GM18502 (cell line): ENCODE measurements around the gene DAPK1.

ENCODE experiments used
- ATAC-seq: cut with Tn5 transposase; IDR thresholded peaks from one replicate; pipeline ENCODE4 v1.9.1; 2021; ENCODE audit warnings: mild to moderate bottlenecking; ENCODE audit not compliant: unreplicated experiment, poor library complexity

The DAPK1 gene

GRCh38 chr9:87658511-87658910 is 160.8 kb downstream of the DAPK1 start:
- ATAC-seq: no peak

- ATAC-seq: no peak
Measured at GRCh38 chr9:87659534-87660419, 162.1 kb downstream of the DAPK1 start.

- ATAC-seq: no peak
Measured at GRCh38 chr9:87661241-87661640, 163.6 kb downstream of the DAPK1 start.

DNA sequence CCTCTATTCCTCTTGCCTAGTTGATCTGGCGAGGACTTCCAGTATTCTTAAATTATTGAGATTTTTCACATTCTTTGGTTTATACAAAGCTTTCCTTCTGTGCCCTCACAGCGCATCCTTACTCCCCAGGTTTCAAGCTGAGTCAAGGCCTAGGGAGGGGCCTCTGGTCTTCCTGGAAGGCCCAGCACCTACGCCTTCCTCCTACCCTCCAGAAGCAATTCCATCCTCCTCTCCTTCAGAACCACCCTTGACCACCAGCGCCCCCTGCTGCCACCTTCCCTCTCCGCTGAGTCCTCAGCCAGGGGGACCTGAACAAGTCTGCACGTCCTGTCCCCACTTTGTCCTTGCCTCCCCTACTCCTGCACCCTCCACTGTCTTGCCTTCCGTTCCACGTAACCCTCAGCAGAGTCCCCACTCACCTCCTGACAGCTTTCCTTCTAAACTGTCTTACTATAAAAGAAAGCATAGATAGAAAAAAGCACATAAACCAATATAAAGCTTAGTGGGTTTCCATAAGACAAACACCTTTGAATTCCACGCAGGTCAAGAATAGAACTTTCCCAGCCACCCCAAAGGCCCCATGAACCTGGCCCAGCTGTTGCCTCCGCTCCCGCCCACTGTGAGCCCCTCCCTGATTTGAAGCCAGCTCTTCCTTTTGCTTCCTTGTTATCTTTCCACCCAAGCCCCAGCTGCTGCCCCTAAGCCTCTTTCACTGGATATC is 165.3 kb downstream of the DAPK1 start:
- no peak for ATAC-seq

GRCh38 chr9:87663556-87663955 is 165.9 kb downstream of the DAPK1 start:
- ATAC-seq: no peak

- ATAC-seq: no peak
Measured at GRCh38 chr9:87664153-87665060, 166.7 kb downstream of the DAPK1 start.

DNA sequence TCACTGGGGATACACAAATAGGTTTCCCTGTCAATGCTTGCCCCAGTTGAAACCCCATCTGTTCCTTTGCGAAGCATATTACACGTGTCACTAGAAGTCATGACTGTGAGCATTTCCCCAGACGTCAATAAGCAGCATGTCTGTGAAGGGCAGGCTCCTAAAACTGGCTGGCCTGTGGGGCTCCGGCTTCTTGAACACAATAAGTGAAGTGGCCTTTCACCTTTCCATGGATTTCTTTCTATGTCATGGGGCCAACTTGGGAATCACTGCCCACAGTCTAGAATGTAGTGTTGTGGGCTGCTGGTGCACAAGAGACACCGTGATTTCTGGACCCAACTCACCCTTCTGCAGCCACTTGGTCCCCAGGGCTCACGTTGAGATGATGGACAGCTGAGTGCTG is 167.8 kb downstream of the DAPK1 start:
- ATAC-seq: no peak

- ATAC-seq: no peak
Measured at GRCh38 chr9:87667164-87667738, 169.6 kb downstream of the DAPK1 start.

DNA sequence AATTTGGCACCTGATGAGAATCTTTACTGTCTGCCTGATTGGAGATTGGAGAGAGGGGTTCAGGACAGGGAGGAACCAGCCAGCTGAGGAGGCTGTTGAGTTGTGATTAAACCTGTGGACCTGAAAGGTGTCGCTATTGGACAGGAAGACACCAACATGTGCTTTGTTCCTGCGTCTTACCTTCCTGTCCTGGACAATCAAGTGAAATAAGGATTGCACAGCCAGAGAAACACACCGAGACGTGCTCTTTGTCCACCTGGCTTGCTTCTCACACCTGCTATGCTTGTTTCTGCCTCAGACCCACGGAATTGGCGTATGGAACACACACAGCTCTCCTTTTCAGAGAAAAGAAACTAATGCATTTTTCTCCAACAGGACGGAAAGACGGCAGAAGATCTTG is 170.6 kb downstream of the DAPK1 start:
- no peak for ATAC-seq

GRCh38 chr9:87668722-87669121 is 171.1 kb downstream of the DAPK1 start:
- ATAC-seq: no peak

GRCh38 chr9:87670572-87671264 is 173.1 kb downstream of the DAPK1 start:
- ATAC-seq: no peak

GRCh38 chr9:87671478-87671877 is 173.8 kb downstream of the DAPK1 start:
- ATAC-seq: no peak

- no peak for ATAC-seq
Measured at GRCh38 chr9:87671925-87672324, 174.3 kb downstream of the DAPK1 start.

DNA sequence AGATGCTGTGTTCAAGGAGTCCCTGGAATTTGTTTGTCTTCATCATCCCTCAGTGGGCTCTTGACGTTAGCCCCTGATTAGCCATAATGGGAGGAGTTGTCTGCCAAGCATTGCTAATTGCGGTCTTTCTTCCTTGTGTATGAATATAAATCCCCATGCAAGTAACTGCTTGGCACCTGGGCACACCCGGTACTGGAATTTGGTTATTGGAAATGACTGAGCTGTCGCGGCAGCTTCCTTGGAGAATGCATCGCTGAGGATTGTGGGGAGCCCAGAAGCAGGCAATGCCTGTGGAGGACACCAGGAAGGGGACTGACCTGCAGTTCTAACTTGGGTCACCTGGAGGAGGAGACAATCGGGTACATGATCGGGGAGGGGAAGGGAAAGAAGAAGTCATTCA is 174.9 kb downstream of the DAPK1 start:
- ATAC-seq: no peak

GRCh38 chr9:87673446-87674120 is 175.9 kb downstream of the DAPK1 start:
- ATAC-seq: no peak

GRCh38 chr9:87674565-87675299 is 177.1 kb downstream of the DAPK1 start:
- no peak for ATAC-seq

- ATAC-seq: no peak
Measured at GRCh38 chr9:87675906-87676515, 178.3 kb downstream of the DAPK1 start.
